Fibroblast of lung (primary cell): Measurements from ENCODE around the gene ACAD8.

Source experiments
- CTCF ChIP-seq, 2 donors: IDR thresholded peaks in 1 of 2; conservative IDR thresholded peaks in 1 of 2; 1 replicate in 1 of 2; 2 replicates in 1 of 2; pipeline ENCODE4 v1.5.1; 2011 to 2012; ENCODE audit warnings: low read length in 2 of 2, control low read depth in 1 of 2, inconsistent platforms in 1 of 2, low read depth in 1 of 2, mild to moderate bottlenecking in 1 of 2
- EZH2 ChIP-seq: IDR thresholded peaks from 2 replicates; pipeline ENCODE4 v1.5.1; 2012; ENCODE audit warnings: low read length, control low read depth, mild to moderate bottlenecking; ENCODE audit errors: missing control alignments

GRCh38 chr11:134243913-134244312 is 9.5 kb upstream of the ACAD8 start:
- no peak for TF ChIP-seq CTCF (conservative IDR thresholded peaks at IDR 0.05 in 1 of 2, IDR thresholded peaks at IDR 0.05 in 1 of 2; ENCODE audit: low read depth in 1 of 2, low read length in 2 of 2)
- TF ChIP-seq EZH2: no peak
